Memory B cell (primary cell): ENCODE results near the gene ROM1.
"Not testable (repeated sequence)": the region's sequence is repeated elsewhere in the genome, so short reads cannot be mapped to it uniquely, and the experiment has no call there.

Experiments
- ATAC-seq: fragments of 150-1000 bp; cut with Tn5 transposase; 2 replicates; pipeline ENCODE4 v1.10.0; 2021; ENCODE audit warnings: low read depth, mild to moderate bottlenecking, moderate library complexity
- DNase-seq, 2 donors: peaks; one replicate each; pipeline ENCODE4 v3.0.0; 2022; ENCODE audit warnings: low spot score in 2 of 2
- H3K27ac Mint-ChIP-seq: one replicate; pipeline ENCODE4 v1.8.0; 2022; ENCODE audit warnings: mild to moderate bottlenecking, moderate library complexity, mixed read lengths
- H3K27me3 Mint-ChIP-seq: one replicate; pipeline ENCODE4 v1.8.0; 2022; ENCODE audit warnings: mixed read lengths
- H3K36me3 Mint-ChIP-seq: one replicate; pipeline ENCODE4 v1.8.0; 2022; ENCODE audit warnings: mild to moderate bottlenecking, mixed read lengths
- H3K4me1 Mint-ChIP-seq: one replicate; pipeline ENCODE4 v1.8.0; 2022; ENCODE audit warnings: mixed read lengths
- H3K4me3 Mint-ChIP-seq: one replicate; pipeline ENCODE4 v1.8.0; 2022; ENCODE audit warnings: mild to moderate bottlenecking, moderate library complexity, mixed read lengths
- H3K9me3 Mint-ChIP-seq: one replicate; pipeline ENCODE4 v1.8.0; 2022; ENCODE audit warnings: mixed read lengths

Gene ROM1

GRCh38 chr11:62612366-62613290, at the start of gene ROM1, which contains the start of gene EML3:
TSS of gene ROM1 (plus strand) at chr11:62613257. CDS start at chr11:62613282, 25 bp downstream.
TSS of gene EML3 (minus strand) at chr11:62612775. CDS start at chr11:62612457, 318 bp downstream.
- peak within 1 kb of the TSS; percentile 97 for H3K4me3 Mint-ChIP-seq
- ATAC-seq = peak; percentile 73

DNA sequence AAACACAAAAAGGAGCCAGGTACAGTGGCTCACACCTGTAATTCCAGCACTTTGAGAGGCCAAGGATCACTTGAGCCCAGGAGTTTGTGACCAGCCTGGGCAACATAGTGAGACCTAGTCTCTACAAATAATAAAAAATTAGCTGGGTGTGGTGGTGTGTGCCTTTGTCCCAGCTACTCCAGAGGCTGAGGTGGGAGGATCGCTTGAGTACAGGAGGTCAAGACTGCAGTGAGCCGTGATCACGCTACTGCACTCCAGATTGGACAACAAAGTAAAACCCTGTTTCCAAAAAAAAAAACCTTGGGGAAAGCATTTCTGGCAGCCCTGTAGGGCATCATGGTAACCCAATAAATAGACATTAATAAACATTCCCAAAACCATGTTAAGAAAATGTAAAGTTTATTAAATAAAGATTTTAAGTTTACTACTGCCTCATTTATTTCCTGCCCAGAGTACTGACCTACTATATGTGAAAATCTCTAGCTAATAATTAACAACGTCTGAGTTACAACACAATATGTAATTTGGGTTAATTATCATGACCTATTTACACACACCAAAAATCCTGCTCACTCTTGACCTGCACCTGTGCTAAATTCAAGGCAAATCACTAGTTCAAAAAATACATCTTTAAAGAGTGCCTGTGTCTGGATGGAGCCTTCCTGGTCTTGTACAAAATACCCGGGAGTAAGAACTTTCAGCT, 47.8 kb upstream of the ROM1 start:
- peaks cover 29% of the 10 kb centered on the region for H3K36me3 Mint-ChIP-seq
- no peaks in the 10 kb centered on the region for H3K27me3 Mint-ChIP-seq
- no peak overlapping the region for H3K27ac Mint-ChIP-seq
- ATAC-seq (no peak), DNase-seq (no peak)
- no peak overlapping the region for H3K4me3 Mint-ChIP-seq
- peaks cover 21% of the 10 kb centered on the region for H3K4me1 Mint-ChIP-seq
- no peaks in the 10 kb centered on the region for H3K9me3 Mint-ChIP-seq

More at GRCh38 chr11:62612366-62613290, at the start of gene ROM1, which contains the start of gene EML3:
- Mint-ChIP-seq H3K36me3 (peaks cover 8% of the 10 kb centered on the region), H3K27ac (peak within 1 kb of the TSS; percentile 95), H3K4me1 (peaks cover 21% of the 10 kb centered on the region), H3K27me3 (no peaks in the 10 kb centered on the region), H3K9me3 (no peaks in the 10 kb centered on the region)
- DNase-seq = peak; percentile 94 to 98

- H3K36me3 Mint-ChIP-seq = peaks cover 34% of the 10 kb centered on the region
- H3K4me1 Mint-ChIP-seq = peaks cover 22% of the 10 kb centered on the region
- H3K27me3 Mint-ChIP-seq = no peaks in the 10 kb centered on the region
- no peaks in the 10 kb centered on the region for H3K9me3 Mint-ChIP-seq
- H3K4me3 Mint-ChIP-seq = no peak overlapping the region
- ATAC-seq = no peak
- H3K27ac Mint-ChIP-seq = no peak overlapping the region
- no peak for DNase-seq
Observed at GRCh38 chr11:62566247-62566646, 46.8 kb upstream of the ROM1 start.

GRCh38 chr11:62567018-62567633, 45.9 kb upstream of the ROM1 start:
- H3K27me3 Mint-ChIP-seq = no peaks in the 10 kb centered on the region
- peaks cover 25% of the 10 kb centered on the region for H3K4me1 Mint-ChIP-seq
- no peaks in the 10 kb centered on the region for H3K9me3 Mint-ChIP-seq
- DNase-seq (no peak), ATAC-seq (peak; percentile 76)
- peak overlapping the region; percentile 46 for H3K4me3 Mint-ChIP-seq
- peaks cover 37% of the 10 kb centered on the region for H3K36me3 Mint-ChIP-seq
- peak overlapping the region; percentile 71 for H3K27ac Mint-ChIP-seq

GRCh38 chr11:62569611-62570010, 43.4 kb upstream of the ROM1 start:
- ATAC-seq (no peak), DNase-seq (no peak)
- H3K4me1 Mint-ChIP-seq = peaks cover 29% of the 10 kb centered on the region
- no peak overlapping the region for H3K4me3 Mint-ChIP-seq
- H3K36me3 Mint-ChIP-seq = peaks cover 39% of the 10 kb centered on the region
- H3K27ac Mint-ChIP-seq = no peak overlapping the region
- H3K27me3 Mint-ChIP-seq = no peaks in the 10 kb centered on the region
- H3K9me3 Mint-ChIP-seq = no peaks in the 10 kb centered on the region

GRCh38 chr11:62570903-62571302, 42.2 kb upstream of the ROM1 start:
- peaks cover 37% of the 10 kb centered on the region for H3K36me3 Mint-ChIP-seq
- not testable (repeated sequence) for ATAC-seq, DNase-seq, H3K4me3 Mint-ChIP-seq, H3K9me3 Mint-ChIP-seq, H3K27me3 Mint-ChIP-seq
- peaks cover 33% of the 10 kb centered on the region for H3K4me1 Mint-ChIP-seq
- peak overlapping the region; percentile 93 for H3K27ac Mint-ChIP-seq

- not testable (repeated sequence) for H3K4me3 Mint-ChIP-seq, ATAC-seq, H3K9me3 Mint-ChIP-seq, H3K27me3 Mint-ChIP-seq, DNase-seq
- H3K27ac Mint-ChIP-seq = peak overlapping the region; percentile 93
- peaks cover 34% of the 10 kb centered on the region for H3K4me1 Mint-ChIP-seq
- H3K36me3 Mint-ChIP-seq = peaks cover 33% of the 10 kb centered on the region
Observed at GRCh38 chr11:62571493-62571892, 41.6 kb upstream of the ROM1 start.

- no peak for DNase-seq
- peak overlapping the region; percentile 93 for H3K27ac Mint-ChIP-seq
- peaks cover 33% of the 10 kb centered on the region for H3K4me1 Mint-ChIP-seq
- peak overlapping the region; percentile 93 for H3K4me3 Mint-ChIP-seq
- H3K27me3 Mint-ChIP-seq = no peaks in the 10 kb centered on the region
- H3K9me3 Mint-ChIP-seq = no peaks in the 10 kb centered on the region
- H3K36me3 Mint-ChIP-seq = peaks cover 33% of the 10 kb centered on the region
- ATAC-seq = no peak
Observed at GRCh38 chr11:62572431-62572830, 40.6 kb upstream of the ROM1 start.

GRCh38 chr11:62573006-62573591, 40.0 kb upstream of the ROM1 start:
- Mint-ChIP-seq H3K27me3 (no peaks in the 10 kb centered on the region), H3K4me1 (peaks cover 32% of the 10 kb centered on the region), H3K36me3 (peaks cover 35% of the 10 kb centered on the region), H3K4me3 (peak overlapping the region; percentile 93), H3K27ac (peak overlapping the region; percentile 93), H3K9me3 (no peaks in the 10 kb centered on the region)
- DNase-seq = no peak
- peak; percentile 19 for ATAC-seq

- ATAC-seq (peak; percentile 90), DNase-seq (peak; percentile 85 to 96)
- H3K27me3 Mint-ChIP-seq = no peaks in the 10 kb centered on the region
- peak within 1 kb of the TSS; percentile 93 for H3K4me3 Mint-ChIP-seq
- H3K4me1 Mint-ChIP-seq = peaks cover 32% of the 10 kb centered on the region
- H3K36me3 Mint-ChIP-seq = peaks cover 38% of the 10 kb centered on the region
- H3K27ac Mint-ChIP-seq = peak within 1 kb of the TSS; percentile 93
- H3K9me3 Mint-ChIP-seq = no peaks in the 10 kb centered on the region
Observed at GRCh38 chr11:62573592-62574362, 39.3 kb upstream of the ROM1 start, which contains the start of gene EEF1G. TSS of gene EEF1G (minus strand) at chr11:62573891. CDS start at chr11:62573842, 49 bp downstream.

GRCh38 chr11:62574363-62575071, 38.5 kb upstream of the ROM1 start:
- H3K27me3 Mint-ChIP-seq = no peaks in the 10 kb centered on the region
- ATAC-seq (peak; percentile 2), DNase-seq (no peak)
- no peaks in the 10 kb centered on the region for H3K9me3 Mint-ChIP-seq
- peaks cover 38% of the 10 kb centered on the region for H3K36me3 Mint-ChIP-seq
- peaks cover 32% of the 10 kb centered on the region for H3K4me1 Mint-ChIP-seq
- peak overlapping the region; percentile 93 for H3K4me3 Mint-ChIP-seq
- H3K27ac Mint-ChIP-seq = peak overlapping the region; percentile 93

DNA sequence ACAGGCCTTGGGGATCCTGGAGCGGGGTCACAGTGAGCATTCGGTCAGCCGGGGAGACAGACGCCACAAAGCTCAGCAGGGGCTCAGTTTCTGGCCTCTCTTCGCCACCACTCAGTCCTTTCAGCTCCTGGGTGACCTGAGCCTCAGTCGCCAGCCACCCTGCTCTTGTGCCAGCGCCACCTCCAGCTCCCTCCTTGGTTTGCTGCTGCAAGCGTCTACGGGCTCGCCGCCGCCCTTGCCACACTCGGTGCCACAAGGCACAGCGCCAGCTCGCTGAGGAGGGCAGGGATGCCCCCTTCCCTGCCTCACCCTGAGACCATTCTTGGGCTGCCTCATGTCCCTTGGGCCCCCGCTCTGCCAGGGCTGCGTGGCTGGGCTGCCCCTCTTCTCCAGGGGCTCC, 37.9 kb upstream of the ROM1 start:
- DNase-seq = no peak
- Mint-ChIP-seq H3K36me3 (peaks cover 37% of the 10 kb centered on the region), H3K27ac (no peak overlapping the region), H3K9me3 (no peaks in the 10 kb centered on the region), H3K4me3 (peak overlapping the region; percentile 93), H3K27me3 (no peaks in the 10 kb centered on the region), H3K4me1 (peaks cover 31% of the 10 kb centered on the region)
- ATAC-seq = no peak
